M059J (cell line): Measurements from ENCODE around the gene CDY1. TPM values are rescaled to one million over a fixed set of nuclear protein-coding genes. Genes with fewer than 3 reads are reported as not detected.
"Not testable (repeated sequence)": the region's sequence is repeated elsewhere in the genome, so short reads cannot be mapped to it uniquely, and the experiment has no call there.

Source experiments
- DNase-seq: peaks from one replicate; pipeline ENCODE4 v3.0.0-alpha.2; 2012; ENCODE audit warnings: low read depth
- total RNA-seq: library from RNA; depleted of rRNA; stranded (reverse); fragments of >200 nt; shearing (Covaris generic); gene quantifications from 2 replicates; pipeline ENCODE4 v1.2.3, GENCODE V29; 2014; rRNA removed

Gene CDY1
- not detected in 2 replicates for total RNA-seq

GRCh38 chrY:25621817-25622216 is at the start of gene CDY1:
Gene CDY1 (plus strand): TSS chrY:25622117. CDS start chrY:25622443, 326 bp downstream.
- DNase-seq, result not testable (repeated sequence)

GRCh38 chrY:25593336-25593735 is 28.6 kb upstream of the CDY1 start:
- not testable (repeated sequence) for DNase-seq

DNA sequence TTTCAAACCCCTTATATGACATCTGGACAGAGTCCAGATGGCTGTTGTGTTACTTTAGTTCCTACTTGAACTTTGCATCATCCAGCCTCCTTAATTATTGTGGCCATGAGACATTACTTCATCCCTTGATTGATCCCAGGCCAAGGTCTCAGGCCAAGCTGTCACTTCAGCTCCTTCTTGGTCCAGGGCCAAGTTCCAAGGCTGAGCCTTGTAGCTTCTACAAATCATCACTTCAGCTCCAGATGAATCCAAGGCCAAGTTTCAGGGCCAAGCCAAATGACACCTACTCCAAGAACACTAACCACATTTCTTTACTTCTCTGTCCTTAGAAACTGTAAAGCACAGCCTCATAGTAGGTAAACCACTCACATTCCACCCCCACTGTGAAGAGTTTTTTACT is 1.7 kb upstream of the CDY1 start:
- DNase-seq, result not testable (repeated sequence)

DNA sequence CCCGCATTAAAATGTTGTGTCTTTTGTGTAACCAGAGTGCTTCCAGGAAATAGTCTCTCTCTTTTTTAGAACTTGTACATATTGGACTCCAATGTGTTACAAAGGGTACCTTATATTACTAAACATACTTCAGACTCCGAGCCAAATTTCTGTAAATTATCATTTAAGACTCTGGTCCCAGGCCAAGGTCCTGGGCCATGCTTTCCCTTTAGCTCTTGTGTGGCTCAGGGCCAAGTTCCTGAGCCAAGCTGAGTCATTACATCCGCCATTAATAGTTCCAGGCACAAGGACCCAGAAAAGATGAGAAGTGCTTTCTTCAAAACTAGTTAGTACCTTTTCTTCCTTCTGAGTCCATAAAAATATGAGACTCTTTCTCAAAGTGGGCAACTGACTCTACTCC is 4.6 kb downstream of the CDY1 start:
- DNase-seq, result not testable (repeated sequence)

GRCh38 chrY:25630383-25631112 is 8.6 kb downstream of the CDY1 start:
- not testable (repeated sequence) for DNase-seq

- not testable (repeated sequence) for DNase-seq
Measured at GRCh38 chrY:25639852-25640251, 17.9 kb downstream of the CDY1 start.

DNA sequence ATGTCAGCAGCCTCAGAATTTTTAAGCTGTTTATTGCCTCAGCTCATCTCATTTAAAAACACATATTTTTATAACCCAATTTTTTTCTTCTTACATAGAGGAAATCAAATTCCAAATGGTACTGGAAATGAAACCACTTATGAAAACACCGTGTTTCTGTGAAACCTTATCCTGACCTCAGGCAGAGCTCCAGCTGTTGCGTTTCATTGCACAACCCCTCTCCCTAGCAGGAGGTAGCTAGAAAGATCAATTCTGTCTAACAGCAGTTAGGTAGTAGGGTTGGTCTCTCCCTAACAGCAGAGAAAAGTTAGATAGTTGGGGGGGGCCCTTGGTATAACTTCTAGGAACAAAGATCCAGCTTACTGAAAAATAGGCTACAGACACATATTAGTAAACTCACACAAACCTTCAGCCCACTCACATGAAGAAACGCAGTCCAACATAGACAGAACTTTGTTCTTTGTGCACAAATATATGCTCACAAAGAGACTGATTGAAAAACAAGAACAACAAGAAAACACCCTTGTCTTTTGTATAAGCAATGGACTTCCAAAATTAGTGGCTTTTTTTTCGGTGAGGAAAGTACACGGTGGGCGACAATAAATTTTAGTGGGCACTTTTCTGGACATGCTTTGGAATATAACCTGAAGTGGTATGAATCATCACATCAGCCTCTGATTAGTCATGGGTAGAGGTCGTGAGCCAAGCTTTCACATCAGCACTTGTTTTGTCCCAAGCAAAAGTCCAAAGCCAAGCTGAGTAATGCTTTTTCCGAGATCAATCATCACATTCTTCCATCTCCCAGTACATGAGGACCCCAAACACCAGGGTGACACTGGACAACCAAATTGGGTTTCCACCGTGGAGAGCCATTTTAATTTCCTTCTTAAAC is 21.4 kb downstream of the CDY1 start:
- DNase-seq, result not testable (repeated sequence)
